ENCODE measurements around the gene TGM4.

The TGM4 gene

DNA sequence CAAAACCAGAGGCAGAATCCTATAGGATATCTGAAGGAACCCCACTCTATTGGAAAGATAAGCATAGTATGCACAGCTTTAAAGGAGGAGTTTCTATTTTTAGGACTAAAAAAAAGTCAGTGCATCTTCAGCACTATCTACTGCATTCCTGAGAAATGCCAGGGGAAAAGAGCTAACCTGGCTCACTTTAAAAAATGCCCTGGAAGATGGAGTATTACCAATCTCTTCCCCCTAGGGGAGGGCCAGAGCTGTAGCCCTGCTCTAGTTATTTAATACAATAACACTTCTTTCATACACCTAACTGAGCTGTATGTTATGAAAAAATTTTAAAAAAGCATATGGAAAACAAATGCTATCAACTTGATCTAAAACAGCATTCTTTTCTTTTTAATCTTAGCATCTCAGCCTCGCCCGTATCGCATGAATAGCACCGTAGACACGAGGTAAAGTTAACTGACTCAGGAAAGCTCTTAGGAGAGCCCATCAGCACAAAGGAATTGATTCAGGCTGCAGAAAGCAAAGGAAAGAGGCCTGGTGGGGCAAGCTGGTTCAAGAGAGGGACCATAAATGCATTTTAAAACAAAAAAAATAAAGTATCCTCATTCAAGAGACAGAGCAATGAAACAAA is 50.2 kb downstream of the TGM4 start:
- DNase-seq, result peak; percentile 61 to 88
- Histone ChIP-seq H3K9ac (ENCODE audit: low read length) (no peak overlapping the region), H3K27ac (ENCODE audit: low read depth, low read length) (no peak overlapping the region), H2BK120ac (ENCODE audit: insufficient read depth, low read length, poor library complexity) (no peak overlapping the region), H3K36me3 (ENCODE audit: control insufficient read depth in 1 of 2, insufficient read depth in 2 of 2, low read length in 2 of 2) (peaks cover 29 to 44% of the 10 kb centered on the region in 2 experiments), H2BK5ac (ENCODE audit: low read depth, low read length, poor library complexity) (no peak overlapping the region), H3K9me3 (ENCODE audit: insufficient read depth, low read depth, low read length) (no peaks in the 10 kb centered on the region), H3K27me3 (ENCODE audit: insufficient read depth, low read length) (no peaks in the 10 kb centered on the region), H2BK12ac (ENCODE audit: low read length) (no peak overlapping the region), H3K4ac (ENCODE audit: low read depth, low read length) (no peak overlapping the region), H3K4me1 (ENCODE audit: control insufficient read depth in 1 of 2, insufficient read depth in 2 of 2, low read length in 2 of 2) (no peaks in the 10 kb centered on the region), H3K14ac (ENCODE audit: low read length) (no peak overlapping the region), H3K79me2 (ENCODE audit: control insufficient read depth, insufficient read depth, low read length, poor library complexity) (no peaks in the 10 kb centered on the region), H3K23ac (ENCODE audit: low read length) (no peak overlapping the region), H4K12ac (ENCODE audit: low read depth, low read length) (no peak overlapping the region), H3K4me2 (ENCODE audit: low read length) (no peak overlapping the region), H2AFZ (ENCODE audit: insufficient read depth, low read length, poor library complexity) (no peak overlapping the region), H4K8ac (ENCODE audit: low read depth, low read length) (no peak overlapping the region), H4K91ac (ENCODE audit: low read depth, low read length) (no peak overlapping the region), H3K4me3 (ENCODE audit: low read depth, low read length) (no peak overlapping the region), H3K18ac (ENCODE audit: low read length) (no peak overlapping the region), H3K79me1 (ENCODE audit: low read length) (no peaks in the 10 kb centered on the region), H2AK5ac (ENCODE audit: low read length) (no peak overlapping the region)
- no CpG with 5 or more reads among the region's 5 CpGs for WGBS (ENCODE audit: extremely low coverage, insufficient coverage, insufficient read length)

DNA sequence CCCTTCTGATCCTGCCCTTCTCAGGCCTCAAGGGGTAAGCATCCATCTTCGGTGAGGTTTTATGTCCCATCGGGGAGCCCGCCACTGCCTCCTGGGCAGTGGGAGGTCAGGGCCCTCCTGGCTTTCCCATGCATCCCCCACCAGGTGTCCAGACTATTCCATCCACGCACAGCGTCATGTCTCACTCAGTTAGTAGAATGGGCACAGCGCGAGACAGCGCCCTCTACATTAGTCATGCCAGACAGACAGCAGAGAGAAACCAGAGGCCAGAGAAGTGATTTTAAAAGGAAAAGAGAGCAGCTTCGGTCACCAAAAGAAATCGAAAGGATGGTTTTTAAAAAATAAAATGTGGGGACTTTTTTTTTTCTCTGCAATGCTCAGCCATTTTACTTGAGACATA is 51.8 kb downstream of the TGM4 start:
- Histone ChIP-seq H3K4me2 (ENCODE audit: low read length) (no peak overlapping the region), H3K79me1 (ENCODE audit: low read length) (no peaks in the 10 kb centered on the region), H3K9me3 (ENCODE audit: insufficient read depth, low read depth, low read length) (no peaks in the 10 kb centered on the region), H3K36me3 (ENCODE audit: control insufficient read depth in 1 of 2, insufficient read depth in 2 of 2, low read length in 2 of 2) (peaks cover 35 to 56% of the 10 kb centered on the region in 2 experiments), H2AFZ (ENCODE audit: insufficient read depth, low read length, poor library complexity) (no peak overlapping the region), H3K18ac (ENCODE audit: low read length) (no peak overlapping the region), H3K9ac (ENCODE audit: low read length) (no peak overlapping the region), H3K23ac (ENCODE audit: low read length) (no peak overlapping the region), H3K27me3 (ENCODE audit: insufficient read depth, low read length) (no peaks in the 10 kb centered on the region), H4K8ac (ENCODE audit: low read depth, low read length) (no peak overlapping the region), H3K4me1 (ENCODE audit: control insufficient read depth in 1 of 2, insufficient read depth in 2 of 2, low read length in 2 of 2) (no peaks in the 10 kb centered on the region), H4K12ac (ENCODE audit: low read depth, low read length) (no peak overlapping the region), H2BK5ac (ENCODE audit: low read depth, low read length, poor library complexity) (no peak overlapping the region), H3K4ac (ENCODE audit: low read depth, low read length) (no peak overlapping the region), H3K4me3 (ENCODE audit: low read depth, low read length) (no peak overlapping the region), H2AK5ac (ENCODE audit: low read length) (no peak overlapping the region), H2BK120ac (ENCODE audit: insufficient read depth, low read length, poor library complexity) (no peak overlapping the region), H4K91ac (ENCODE audit: low read depth, low read length) (no peak overlapping the region), H3K27ac (ENCODE audit: low read depth, low read length) (no peak overlapping the region), H2BK12ac (ENCODE audit: low read length) (no peak overlapping the region), H3K14ac (ENCODE audit: low read length) (no peak overlapping the region), H3K79me2 (ENCODE audit: control insufficient read depth, insufficient read depth, low read length, poor library complexity) (no peaks in the 10 kb centered on the region)
- no peak for DNase-seq
- no CpG with 5 or more reads among the region's 10 CpGs for WGBS (ENCODE audit: extremely low coverage, insufficient coverage, insufficient read length)

DNA sequence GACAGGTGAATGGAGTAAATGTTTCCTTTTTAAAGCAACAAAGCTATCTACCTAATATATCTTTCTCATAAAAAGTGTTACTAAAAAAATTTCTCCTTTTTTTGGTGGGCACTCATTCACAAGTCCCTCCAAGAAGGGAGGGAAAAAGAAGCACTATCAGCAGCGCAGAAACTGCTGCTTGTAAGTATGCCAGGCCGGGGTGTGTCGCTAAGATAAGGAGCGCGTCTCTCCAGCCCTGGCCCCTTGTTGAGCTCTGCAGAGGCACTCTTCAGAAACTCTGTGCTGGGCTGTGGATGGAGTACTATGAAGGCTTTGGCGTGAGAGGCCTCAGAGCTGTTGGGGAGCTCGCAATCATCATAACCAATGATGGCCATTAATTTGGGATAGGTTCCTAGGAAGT is 52.5 kb downstream of the TGM4 start:
- Histone ChIP-seq H3K79me1 (ENCODE audit: low read length) (no peaks in the 10 kb centered on the region), H2AK5ac (ENCODE audit: low read length) (no peak overlapping the region), H3K4me1 (ENCODE audit: control insufficient read depth in 1 of 2, insufficient read depth in 2 of 2, low read length in 2 of 2) (no peaks in the 10 kb centered on the region), H3K4me2 (ENCODE audit: low read length) (no peak overlapping the region), H2AFZ (ENCODE audit: insufficient read depth, low read length, poor library complexity) (no peak overlapping the region), H3K9ac (ENCODE audit: low read length) (no peak overlapping the region), H3K27ac (ENCODE audit: low read depth, low read length) (no peak overlapping the region), H3K9me3 (ENCODE audit: insufficient read depth, low read depth, low read length) (no peaks in the 10 kb centered on the region), H3K79me2 (ENCODE audit: control insufficient read depth, insufficient read depth, low read length, poor library complexity) (no peaks in the 10 kb centered on the region), H3K18ac (ENCODE audit: low read length) (no peak overlapping the region), H2BK120ac (ENCODE audit: insufficient read depth, low read length, poor library complexity) (no peak overlapping the region), H4K91ac (ENCODE audit: low read depth, low read length) (no peak overlapping the region), H3K4ac (ENCODE audit: low read depth, low read length) (no peak overlapping the region), H4K8ac (ENCODE audit: low read depth, low read length) (no peak overlapping the region), H2BK12ac (ENCODE audit: low read length) (no peak overlapping the region), H2BK5ac (ENCODE audit: low read depth, low read length, poor library complexity) (no peak overlapping the region), H3K4me3 (ENCODE audit: low read depth, low read length) (no peak overlapping the region), H4K12ac (ENCODE audit: low read depth, low read length) (no peak overlapping the region), H3K36me3 (ENCODE audit: control insufficient read depth in 1 of 2, insufficient read depth in 2 of 2, low read length in 2 of 2) (peaks cover 38 to 61% of the 10 kb centered on the region in 2 experiments), H3K14ac (ENCODE audit: low read length) (no peak overlapping the region), H3K27me3 (ENCODE audit: insufficient read depth, low read length) (no peaks in the 10 kb centered on the region), H3K23ac (ENCODE audit: low read length) (no peak overlapping the region)
- WGBS (ENCODE audit: extremely low coverage, insufficient coverage, insufficient read length), result no CpG with 5 or more reads among the region's 7 CpGs
- DNase-seq, result no peak

DNA sequence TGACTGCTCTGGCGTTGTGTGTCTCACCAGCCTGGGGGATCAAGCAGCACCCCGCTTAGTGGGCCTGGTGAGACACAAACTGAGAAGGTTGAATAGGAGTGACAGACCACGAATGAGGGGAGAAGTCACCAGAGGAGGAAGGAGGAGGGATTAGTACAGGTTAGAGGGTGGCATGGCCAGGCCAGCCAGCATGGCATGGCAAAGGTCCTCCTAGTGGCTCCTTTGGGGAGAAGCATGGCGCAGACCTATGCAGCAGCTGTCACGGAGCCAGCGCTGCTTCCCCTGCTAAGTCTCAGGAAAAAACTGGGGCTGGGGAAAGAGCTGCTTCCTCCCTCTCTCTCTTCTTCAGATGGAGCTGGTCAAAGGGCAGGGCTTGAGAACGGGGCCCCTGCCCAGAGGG is 53.0 kb downstream of the TGM4 start:
- Histone ChIP-seq H2BK120ac (ENCODE audit: insufficient read depth, low read length, poor library complexity) (no peak overlapping the region), H2AFZ (ENCODE audit: insufficient read depth, low read length, poor library complexity) (no peak overlapping the region), H3K9ac (ENCODE audit: low read length) (no peak overlapping the region), H4K91ac (ENCODE audit: low read depth, low read length) (no peak overlapping the region), H3K27me3 (ENCODE audit: insufficient read depth, low read length) (no peaks in the 10 kb centered on the region), H3K4me2 (ENCODE audit: low read length) (no peak overlapping the region), H2BK5ac (ENCODE audit: low read depth, low read length, poor library complexity) (no peak overlapping the region), H3K27ac (ENCODE audit: low read depth, low read length) (no peak overlapping the region), H4K8ac (ENCODE audit: low read depth, low read length) (no peak overlapping the region), H3K79me2 (ENCODE audit: control insufficient read depth, insufficient read depth, low read length, poor library complexity) (no peaks in the 10 kb centered on the region), H3K4me1 (ENCODE audit: control insufficient read depth in 1 of 2, insufficient read depth in 2 of 2, low read length in 2 of 2) (no peaks in the 10 kb centered on the region), H2BK12ac (ENCODE audit: low read length) (no peak overlapping the region), H3K4me3 (ENCODE audit: low read depth, low read length) (no peak overlapping the region), H3K9me3 (ENCODE audit: insufficient read depth, low read depth, low read length) (no peaks in the 10 kb centered on the region), H2AK5ac (ENCODE audit: low read length) (no peak overlapping the region), H3K18ac (ENCODE audit: low read length) (no peak overlapping the region), H3K14ac (ENCODE audit: low read length) (no peak overlapping the region), H4K12ac (ENCODE audit: low read depth, low read length) (no peak overlapping the region), H3K4ac (ENCODE audit: low read depth, low read length) (no peak overlapping the region), H3K79me1 (ENCODE audit: low read length) (no peaks in the 10 kb centered on the region), H3K23ac (ENCODE audit: low read length) (no peak overlapping the region), H3K36me3 (ENCODE audit: control insufficient read depth in 1 of 2, insufficient read depth in 2 of 2, low read length in 2 of 2) (peaks cover 35 to 59% of the 10 kb centered on the region in 2 experiments)
- no peak for DNase-seq
- WGBS (ENCODE audit: extremely low coverage, insufficient coverage, insufficient read length), result no CpG with 5 or more reads among the region's 7 CpGs
